ENCODE measurements around the gene SMIM24. TPM values are rescaled to one million over a fixed set of nuclear protein-coding genes. Genes with fewer than 3 reads are reported as not detected.
"Not testable (repeated sequence)": the region's sequence is repeated elsewhere in the genome, so short reads cannot be mapped to it uniquely, and the experiment has no call there.

The SMIM24 gene
- polyA plus RNA-seq, 1 donor from 2014 or later: not detected

GRCh38 chr19:3453840-3454239 is 26.5 kb downstream of the SMIM24 start:
- no peaks in the 10 kb centered on the region for H3K36me3 ChIP-seq (ENCODE audit: insufficient read depth, low read length)
- H3K27ac ChIP-seq (ENCODE audit: low read length): no peak overlapping the region

DNA sequence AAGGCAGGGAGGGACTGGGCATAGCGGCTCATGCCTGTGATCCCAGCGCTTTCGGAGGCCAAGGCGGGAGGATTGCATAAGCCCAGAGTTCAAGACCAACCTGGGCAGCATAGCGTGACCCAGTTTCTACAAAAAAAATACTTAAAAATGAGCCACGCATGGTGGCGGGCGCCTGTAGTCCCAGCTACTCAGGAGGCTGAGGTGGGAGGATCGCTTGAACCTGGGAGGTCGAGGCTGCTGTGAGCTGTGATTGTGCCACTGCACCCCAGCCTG is 27.4 kb downstream of the SMIM24 start:
- H3K9me2 ChIP-seq (ENCODE audit: insufficient read depth, low read length); H3K79me2 ChIP-seq (replicated peaks; ENCODE audit: insufficient read depth, low read length); H3K4me2 ChIP-seq (ENCODE audit: low read length); H2AFZ ChIP-seq (ENCODE audit: low read depth, low read length); H3F3A ChIP-seq (ENCODE audit: insufficient read depth, low read length, poor library complexity, severe bottlenecking); H3K36me3 ChIP-seq (ENCODE audit: insufficient read depth, low read length); H4K20me1 ChIP-seq (ENCODE audit: insufficient read depth); H3K27me3 ChIP-seq (ENCODE audit: insufficient read depth, low read depth, low read length); H3K4me3 ChIP-seq (ENCODE audit: low read length); H3K9ac ChIP-seq (ENCODE audit: low read length); H3K9me3 ChIP-seq (ENCODE audit: low read length); H3K27ac ChIP-seq (ENCODE audit: low read length): not testable (repeated sequence)

More at GRCh38 chr19:3453840-3454239, 26.5 kb downstream of the SMIM24 start:
- Histone ChIP-seq H3K9me3 (ENCODE audit: low read length) (no peaks in the 10 kb centered on the region), H3K4me2 (ENCODE audit: low read length) (no peak overlapping the region), H3K9ac (ENCODE audit: low read length) (no peak overlapping the region), H2AFZ (ENCODE audit: low read depth, low read length) (no peak overlapping the region), H3K4me3 (ENCODE audit: low read length) (no peak overlapping the region), H4K20me1 (ENCODE audit: insufficient read depth) (no peaks in the 10 kb centered on the region), H3K9me2 (ENCODE audit: insufficient read depth, low read length) (no peaks in the 10 kb centered on the region), H3K79me2 (replicated peaks; ENCODE audit: insufficient read depth, low read length) (no peaks in the 10 kb centered on the region), H3K27me3 (ENCODE audit: insufficient read depth, low read depth, low read length) (no peaks in the 10 kb centered on the region), H3F3A (ENCODE audit: insufficient read depth, low read length, poor library complexity, severe bottlenecking) (no peaks in the 10 kb centered on the region)
- TF ChIP-seq POLR2AphosphoS5 (IDR thresholded peaks at IDR 0.05) (no peak), TAF1 (IDR thresholded peaks at IDR 0.05; ENCODE audit: low read depth) (no peak), SMC3 (conservative IDR thresholded peaks at IDR 0.05; ENCODE audit: poor library complexity) (no peak), RAD21 (conservative IDR thresholded peaks at IDR 0.05) (no peak), MXI1 (conservative IDR thresholded peaks at IDR 0.05; ENCODE audit: poor library complexity, severe bottlenecking) (no peak), REST (IDR thresholded peaks at IDR 0.05; ENCODE audit: borderline replicate concordance) (no peak), EZH2 (IDR thresholded peaks at IDR 0.05; ENCODE audit: borderline replicate concordance, insufficient read depth, low read length, poor library complexity, severe bottlenecking) (no peak), EP300 (conservative IDR thresholded peaks at IDR 0.05; ENCODE audit: poor library complexity, severe bottlenecking) (no peak)
- TF ChIP-seq, protein P1, sequence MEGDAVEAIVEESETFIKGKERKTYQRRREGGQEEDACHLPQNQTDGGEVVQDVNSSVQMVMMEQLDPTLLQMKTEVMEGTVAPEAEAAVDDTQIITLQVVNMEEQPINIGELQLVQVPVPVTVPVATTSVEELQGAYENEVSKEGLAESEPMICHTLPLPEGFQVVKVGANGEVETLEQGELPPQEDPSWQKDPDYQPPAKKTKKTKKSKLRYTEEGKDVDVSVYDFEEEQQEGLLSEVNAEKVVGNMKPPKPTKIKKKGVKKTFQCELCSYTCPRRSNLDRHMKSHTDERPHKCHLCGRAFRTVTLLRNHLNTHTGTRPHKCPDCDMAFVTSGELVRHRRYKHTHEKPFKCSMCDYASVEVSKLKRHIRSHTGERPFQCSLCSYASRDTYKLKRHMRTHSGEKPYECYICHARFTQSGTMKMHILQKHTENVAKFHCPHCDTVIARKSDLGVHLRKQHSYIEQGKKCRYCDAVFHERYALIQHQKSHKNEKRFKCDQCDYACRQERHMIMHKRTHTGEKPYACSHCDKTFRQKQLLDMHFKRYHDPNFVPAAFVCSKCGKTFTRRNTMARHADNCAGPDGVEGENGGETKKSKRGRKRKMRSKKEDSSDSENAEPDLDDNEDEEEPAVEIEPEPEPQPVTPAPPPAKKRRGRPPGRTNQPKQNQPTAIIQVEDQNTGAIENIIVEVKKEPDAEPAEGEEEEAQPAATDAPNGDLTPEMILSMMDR (IDR thresholded peaks at IDR 0.05; ENCODE audit: poor library complexity, severe bottlenecking): no peak
